ENCODE data around the gene ZNF428. TPM values are rescaled to one million over a fixed set of nuclear protein-coding genes. Genes with fewer than 3 reads are reported as not detected.
"Not testable (repeated sequence)": the region's sequence is repeated elsewhere in the genome, so short reads cannot be mapped to it uniquely, and the experiment has no call there.

ZNF428 gene
- total RNA-seq, 2 donors from 2014 or later: 21.5 to 27.4 TPM

GRCh38 chr19:43607238-43608205 is 11.9 kb downstream of the ZNF428 start:
- TF ChIP-seq CTCF (IDR thresholded peaks at IDR 0.05): no peak
- H3K4me1 ChIP-seq: no peaks in the 10 kb centered on the region
- no peaks in the 10 kb centered on the region for H3K36me3 ChIP-seq
- H3K4me3 ChIP-seq: no peak overlapping the region
- intact Hi-C loops (cut with DNase I): loop anchor here (10.0 kb wide), 1 partner anchor 47 kb away; no protein-coding TSS in a partner anchor
- H3K9ac ChIP-seq (ENCODE audit: low read depth in 2 of 2, low read length in 2 of 2): no peak overlapping the region
- H3K27me3 ChIP-seq: no peaks in the 10 kb centered on the region
- DNase-seq: no peak
- H3K27ac ChIP-seq: no peak overlapping the region
- H3K9me3 ChIP-seq: no peaks in the 10 kb centered on the region

- intact Hi-C loops (cut with DNase I): loop anchor here (10.0 kb wide), 1 partner anchor 48 kb away; no protein-coding TSS in a partner anchor
- H3K27me3 ChIP-seq: no peaks in the 10 kb centered on the region
Measured at GRCh38 chr19:43606569-43607229, 12.7 kb downstream of the ZNF428 start.

GRCh38 chr19:43605875-43606568 is 13.4 kb downstream of the ZNF428 start:
- no peaks in the 10 kb centered on the region for H3K36me3 ChIP-seq
- intact Hi-C loops (cut with DNase I): loop anchor here (10.0 kb wide), 1 partner anchor 49 kb away; no protein-coding TSS in a partner anchor
- H3K9ac ChIP-seq (ENCODE audit: low read depth in 2 of 2, low read length in 2 of 2): no peak overlapping the region
- H3K27ac ChIP-seq: no peak overlapping the region
- no peaks in the 10 kb centered on the region for H3K9me3 ChIP-seq
- no peaks in the 10 kb centered on the region for H3K4me1 ChIP-seq
- no peak for TF ChIP-seq CTCF (IDR thresholded peaks at IDR 0.05)
- no peak overlapping the region for H3K4me3 ChIP-seq
- no peaks in the 10 kb centered on the region for H3K27me3 ChIP-seq
- no peak for DNase-seq

More at GRCh38 chr19:43606569-43607229, 12.7 kb downstream of the ZNF428 start:
- Histone ChIP-seq H3K9me3 (no peaks in the 10 kb centered on the region), H3K27ac (no peak overlapping the region), H3K4me1 (no peaks in the 10 kb centered on the region), H3K4me3 (no peak overlapping the region), H3K36me3 (no peaks in the 10 kb centered on the region), H3K9ac (ENCODE audit: low read depth in 2 of 2, low read length in 2 of 2) (no peak overlapping the region)
- no peak for DNase-seq
- no peak for TF ChIP-seq CTCF (IDR thresholded peaks at IDR 0.05)

GRCh38 chr19:43600326-43600725 is 19.1 kb downstream of the ZNF428 start:
- H3K4me1 ChIP-seq: peaks cover 11% of the 10 kb centered on the region
- not testable (repeated sequence) for H3K36me3 ChIP-seq; H3K27me3 ChIP-seq; DNase-seq; H3K4me3 ChIP-seq; H3K9ac ChIP-seq (ENCODE audit: low read depth in 2 of 2, low read length in 2 of 2); H3K9me3 ChIP-seq; H3K27ac ChIP-seq
- intact Hi-C loops (cut with DNase I): loop anchor here (10.0 kb wide), 1 partner anchor 54 kb away; no protein-coding TSS in a partner anchor

GRCh38 chr19:43599635-43600295 is 19.7 kb downstream of the ZNF428 start:
- Histone ChIP-seq H3K9me3 (no peaks in the 10 kb centered on the region), H3K36me3 (no peaks in the 10 kb centered on the region), H3K9ac (ENCODE audit: low read depth in 2 of 2, low read length in 2 of 2) (no peak overlapping the region), H3K27ac (no peak overlapping the region), H3K27me3 (no peaks in the 10 kb centered on the region), H3K4me1 (peaks cover 12% of the 10 kb centered on the region), H3K4me3 (no peak overlapping the region)
- no peak for DNase-seq
- intact Hi-C loops (cut with DNase I): loop anchor here (10.0 kb wide), 2 partner anchors 55 to 65 kb away; partner anchors contain the start of gene ZNF575
- no peak for TF ChIP-seq CTCF (IDR thresholded peaks at IDR 0.05)

Measured in colonic mucosa (tissue), 4 donors.